ENCODE data around the gene ZFC3H1. TPM values are rescaled to one million over a fixed set of nuclear protein-coding genes. Genes with fewer than 3 reads are reported as not detected.

Gene ZFC3H1
- total and polyA plus RNA-seq, 2 of the 8 experiments (the other 6 are each of a cell fraction or from before 2014, with no cell fraction given), result 20.0 to 32.4 TPM

DNA sequence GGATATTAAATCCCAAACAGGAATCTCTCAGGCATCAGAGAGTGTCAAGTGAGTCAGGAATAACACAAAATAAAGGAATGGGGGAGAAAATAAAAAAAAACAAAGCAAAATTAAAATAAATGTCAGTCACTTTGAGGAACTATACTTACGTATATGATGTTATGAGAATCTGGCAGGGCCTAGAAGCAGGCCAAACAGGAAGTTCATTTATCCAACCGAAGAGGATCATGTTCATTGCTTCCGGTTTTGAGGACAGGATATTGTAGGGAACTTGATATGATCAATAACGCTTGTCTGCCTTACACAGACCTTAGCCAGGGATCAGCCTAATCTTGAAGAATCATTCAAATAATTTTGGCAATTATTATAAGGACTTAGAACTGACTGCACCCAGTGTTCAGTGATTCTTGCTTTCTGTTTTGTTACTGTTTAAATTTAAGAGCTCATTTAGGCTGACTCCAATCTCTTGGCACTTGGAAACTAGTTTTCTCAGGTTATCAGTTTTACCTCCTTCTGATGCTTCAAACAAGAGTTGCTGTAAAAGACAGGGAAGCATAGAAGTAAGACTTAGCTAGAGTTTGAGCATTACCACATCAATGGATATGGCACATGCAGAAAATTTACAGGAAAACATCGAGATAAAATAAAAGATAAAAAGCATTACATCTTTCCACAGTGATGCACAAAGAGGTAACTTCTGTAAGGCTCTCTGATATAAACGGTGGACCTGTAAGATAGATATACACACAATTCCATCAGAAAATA is 53.4 kb downstream of the ZFC3H1 start (continued):
- TF ChIP-seq PHF8 (conservative IDR thresholded peaks at IDR 0.05; ENCODE audit: low read depth, low read length) (no peak), POLR2AphosphoS5 (IDR thresholded peaks at IDR 0.05; ENCODE audit: low read depth, low read length) (no peak), YY1 (IDR thresholded peaks at IDR 0.05; ENCODE audit: low read depth, low read length) (no peak)

All from H1 (cell line).